GM18858 (cell line): ENCODE measurements around the gene OMG.
"Not testable (repeated sequence)": the region's sequence is repeated elsewhere in the genome, so short reads cannot be mapped to it uniquely, and the experiment has no call there.

Experiments
- ATAC-seq: cut with Tn5 transposase; IDR thresholded peaks from one replicate; pipeline ENCODE4 v1.9.1; 2021; ENCODE audit not compliant: unreplicated experiment

The OMG gene

GRCh38 chr17:31266042-31266441, 31.0 kb downstream of the OMG start:
- ATAC-seq: no peak

DNA sequence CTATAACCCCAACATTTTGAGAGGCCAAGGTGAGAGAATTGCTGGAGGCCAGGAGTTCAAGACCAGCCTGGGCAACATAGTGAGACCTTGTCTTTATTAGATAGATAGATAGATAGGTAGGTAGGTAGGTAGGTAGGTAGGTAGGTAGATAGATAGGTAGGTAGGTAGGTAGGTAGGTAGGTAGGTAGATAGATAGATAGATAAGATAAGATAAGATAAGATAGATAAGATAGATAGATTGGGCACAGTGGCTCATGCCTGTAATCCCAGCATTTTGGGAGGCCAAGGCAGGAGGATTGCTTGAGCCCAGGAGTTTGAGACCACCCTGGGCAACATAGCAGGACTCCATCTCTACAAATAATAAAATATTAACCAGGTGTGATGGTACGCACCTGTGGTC, 34.1 kb downstream of the OMG start:
- not testable (repeated sequence) for ATAC-seq

- ATAC-seq: no peak
Observed at GRCh38 chr17:31261601-31262000, 35.4 kb downstream of the OMG start.

DNA sequence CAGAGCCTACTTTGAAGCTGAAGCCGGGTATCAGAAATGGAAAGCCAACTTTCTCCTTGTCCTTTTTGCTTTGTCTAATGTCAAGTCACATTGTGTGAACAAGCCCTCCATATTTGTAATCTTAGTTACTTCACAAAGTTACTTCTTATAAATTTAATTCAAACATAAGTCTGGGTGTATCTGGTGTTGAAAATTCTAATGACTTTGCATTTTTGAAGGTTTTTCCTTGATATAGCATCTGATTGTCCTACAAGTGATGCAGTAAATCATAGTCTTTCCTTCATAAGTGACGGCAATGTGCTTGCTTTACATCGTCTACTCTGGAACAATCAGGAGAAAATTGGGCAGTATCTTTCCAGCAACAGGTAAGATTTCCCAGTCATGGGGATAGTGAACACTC, 36.9 kb downstream of the OMG start:
- no peak for ATAC-seq

DNA sequence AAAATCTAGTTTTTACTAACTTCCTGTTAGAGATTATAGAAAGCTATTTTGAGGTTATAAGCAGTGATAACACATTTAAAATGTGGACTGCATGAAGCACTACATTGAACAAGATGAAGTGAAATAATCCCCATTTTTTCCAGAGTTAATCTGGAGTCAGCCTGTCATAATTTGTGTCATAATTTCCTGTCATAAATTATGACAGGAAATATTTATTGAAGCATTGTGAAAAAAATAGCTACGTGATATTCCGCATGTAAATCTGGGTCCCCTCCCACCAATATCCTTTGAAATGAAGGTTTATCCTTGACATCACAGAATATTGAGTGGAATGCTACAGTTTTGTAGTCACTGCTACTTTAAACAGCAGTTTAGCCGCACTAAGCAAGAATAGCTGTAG, 40.1 kb downstream of the OMG start:
- no peak for ATAC-seq

- ATAC-seq: no peak
Observed at GRCh38 chr17:31254654-31255053, 42.4 kb downstream of the OMG start.

GRCh38 chr17:31252741-31253140, 44.3 kb downstream of the OMG start:
- ATAC-seq: no peak

GRCh38 chr17:31251970-31252328, 45.1 kb downstream of the OMG start:
- no peak for ATAC-seq

DNA sequence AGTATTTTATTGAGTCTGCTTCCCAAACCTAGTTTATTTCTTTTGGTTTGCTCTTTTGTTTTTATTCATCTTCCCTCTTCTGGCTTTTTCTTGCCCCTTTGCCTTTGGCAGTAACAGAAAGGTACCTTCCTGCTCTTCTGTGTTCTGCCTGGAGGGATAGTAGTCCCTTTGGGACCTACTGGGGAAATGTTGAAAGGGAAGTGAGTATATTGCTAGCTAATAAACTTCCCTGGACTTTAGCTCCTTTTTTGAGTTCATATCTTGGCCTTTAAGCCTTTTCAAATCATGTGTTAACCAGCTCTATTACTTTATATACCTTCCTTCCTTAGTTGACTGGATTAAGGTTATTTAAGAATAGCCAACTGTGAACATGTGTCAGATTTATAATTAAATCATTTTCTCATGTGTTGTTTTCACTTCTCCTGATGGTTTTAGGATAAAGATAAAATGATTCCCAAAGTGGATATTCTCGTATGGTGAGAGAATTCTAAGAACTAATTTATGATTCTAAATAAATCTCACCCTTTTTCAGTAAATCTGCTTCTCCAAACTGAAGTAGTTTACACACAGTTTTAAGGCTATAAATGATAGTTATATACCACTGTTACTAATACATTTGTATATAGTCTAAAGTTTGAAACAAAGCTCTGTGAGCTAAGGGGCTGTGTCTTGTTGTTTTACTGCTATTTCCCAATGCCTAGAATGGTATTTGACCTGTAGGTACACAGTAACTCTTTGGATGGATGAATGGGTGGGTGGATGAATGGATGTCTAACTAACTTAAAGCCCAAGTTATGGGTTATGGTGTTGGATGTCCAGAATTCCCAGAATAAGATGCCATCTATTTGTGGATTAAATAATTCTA, 45.7 kb downstream of the OMG start:
- ATAC-seq: no peak

DNA sequence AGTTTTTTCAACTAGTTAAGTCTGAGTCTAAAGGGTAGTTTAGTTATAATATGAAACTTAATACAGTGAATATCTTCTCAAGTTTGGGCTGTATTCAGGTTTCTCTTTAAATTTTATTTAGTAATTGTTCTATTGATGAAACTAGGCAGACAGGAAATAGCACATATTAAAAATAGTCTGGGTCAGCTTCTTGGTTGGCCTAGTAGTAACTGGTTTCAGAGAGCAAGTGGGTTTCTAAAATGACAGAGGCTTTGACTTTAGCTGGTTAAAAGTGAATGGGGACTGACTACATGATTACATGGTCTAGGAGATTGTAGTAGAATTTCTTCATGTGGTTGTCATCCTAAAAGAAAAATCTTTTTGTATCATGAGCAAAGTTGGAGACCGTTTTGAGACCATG, 46.8 kb downstream of the OMG start:
- ATAC-seq: no peak

- no peak for ATAC-seq
Observed at GRCh38 chr17:31249835-31250141, 47.3 kb downstream of the OMG start.

DNA sequence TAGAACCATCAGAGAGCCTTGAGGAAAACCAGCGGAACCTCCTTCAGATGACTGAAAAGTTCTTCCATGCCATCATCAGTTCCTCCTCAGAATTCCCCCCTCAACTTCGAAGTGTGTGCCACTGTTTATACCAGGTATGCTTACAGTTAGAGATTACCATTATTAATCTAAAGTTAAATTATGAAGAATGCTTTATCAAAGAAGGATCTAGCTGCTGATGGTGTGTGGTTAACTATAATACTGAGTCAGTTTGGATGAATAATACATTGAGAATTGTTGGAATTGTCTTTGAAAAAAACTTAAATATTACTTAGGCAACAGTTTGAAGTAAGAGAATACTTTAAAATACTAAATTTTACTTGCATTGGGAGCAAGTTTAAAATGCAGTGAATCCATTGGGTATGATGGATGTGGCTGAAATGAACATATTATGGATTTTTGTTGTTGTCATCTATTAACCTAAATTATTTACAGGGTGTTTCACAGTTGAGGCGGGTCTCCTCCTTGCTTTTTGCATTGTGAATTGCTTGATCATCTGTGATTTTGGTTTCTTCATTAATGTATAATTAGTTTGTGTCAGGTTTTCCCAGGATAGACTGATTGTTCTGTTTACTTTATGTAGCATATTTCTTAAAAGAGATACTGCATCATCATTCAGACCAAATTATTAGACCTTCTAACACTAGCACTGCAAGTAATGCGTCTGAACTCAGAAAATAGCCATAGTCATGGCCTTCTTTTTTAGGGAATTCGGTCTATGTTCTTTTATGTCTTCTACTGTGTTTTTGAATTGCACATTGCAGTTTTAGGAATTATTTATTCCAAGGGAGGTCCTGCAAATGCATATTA, 47.8 kb downstream of the OMG start:
- ATAC-seq: no peak
